Smooth muscle cell (in vitro differentiated cells): ENCODE results near the gene NRL. TPM values are rescaled to one million over a fixed set of nuclear protein-coding genes. Genes with fewer than 3 reads are reported as not detected.

Experiments
- DNase-seq: peaks from one replicate; lab custom pipeline; 2025; ENCODE audit not compliant: unreplicated experiment; lab: John Stamatoyannopoulos, UW
- H2AFZ ChIP-seq: fragments of 200-600 bp; sonication (generic); 2 replicates; pipeline ENCODE4 v1.6.0; 2016; ENCODE audit warnings: antibody characterized with exemption, low read depth, mild to moderate bottlenecking
- H3F3A ChIP-seq: fragments of 200-600 bp; sonication (generic); 2 replicates; pipeline ENCODE4 v1.6.0; 2017; ENCODE audit warnings: antibody characterized with exemption, low read depth
- H3K27ac ChIP-seq: fragments of 200-600 bp; sonication (generic); 2 replicates; pipeline ENCODE4 v1.5.1; 2016; ENCODE audit warnings: low read depth, mild to moderate bottlenecking
- H3K27me3 ChIP-seq: fragments of 200-600 bp; sonication (generic); 2 replicates; pipeline ENCODE4 v1.6.1; 2016; ENCODE audit warnings: low read depth, mild to moderate bottlenecking
- H3K36me3 ChIP-seq: fragments of 200-600 bp; sonication (generic); 2 replicates; pipeline ENCODE4 v1.5.1; 2016; ENCODE audit warnings: low read depth
- H3K4me1 ChIP-seq: fragments of 200-600 bp; sonication (generic); 2 replicates; pipeline ENCODE4 v1.5.1; 2016; ENCODE audit warnings: low read depth
- H3K4me2 ChIP-seq: fragments of 200-600 bp; sonication (generic); 2 replicates; pipeline ENCODE4 v1.6.0; 2016; ENCODE audit warnings: mild to moderate bottlenecking
- H3K4me3 ChIP-seq: fragments of 200-600 bp; sonication (generic); 2 replicates; pipeline ENCODE4 v1.5.1; 2016; ENCODE audit warnings: mild to moderate bottlenecking
- H3K79me2 ChIP-seq: fragments of 200-600 bp; sonication (generic); 2 replicates; pipeline ENCODE4 v1.6.0; 2016; ENCODE audit warnings: low read depth, mild to moderate bottlenecking
- H3K9ac ChIP-seq: fragments of 200-600 bp; sonication (generic); 2 replicates; pipeline ENCODE4 v1.6.0; 2016; ENCODE audit warnings: low read depth
- H3K9me3 ChIP-seq: fragments of 200-600 bp; sonication (generic); replicated peaks from 2 replicates; pipeline ENCODE4 v1.5.1; 2016; ENCODE audit warnings: low read depth
- H4K20me1 ChIP-seq: fragments of 200-600 bp; sonication (generic); 2 replicates; pipeline ENCODE4 v1.6.0; 2016; ENCODE audit warnings: low read depth
- CTCF ChIP-seq: fragments of 200-600 bp; sonication (generic); IDR thresholded peaks from 2 replicates; pipeline ENCODE4 v1.5.1; 2017; ENCODE audit warnings: borderline replicate concordance, mild to moderate bottlenecking, antibody characterized with exemption; ENCODE audit not compliant: insufficient read depth, poor library complexity, severe bottlenecking
- WGBS: methylation state at CpG from one replicate; pipeline ENCODE4 v1.1.7; 2016; ENCODE audit warnings: low lambda C conversion rate; 5-methylcytosine and 5-hydroxymethylcytosine counted together
- polyA plus RNA-seq: library from polyadenylated mRNA; unstranded; fragments of >200 nt; fragmentation: Nextera tagmentation; extraction: Ambion mirVana; gene quantifications from 2 replicates; pipeline ENCODE4 v1.2.1, GENCODE V29; 2016
- total RNA-seq: library from RNA; depleted of rRNA; stranded (reverse); fragments of >200 nt; gene quantifications from 2 replicates; pipeline ENCODE4 v1.2.3, GENCODE V29; 2014

NRL gene
- total and polyA plus RNA-seq, 2 experiments from 2014 or later: 1.3 to 1.9 TPM

GRCh38 chr14:24160499-24160849 lies 45.7 kb upstream of the NRL start:
- Histone ChIP-seq H3K27me3 (no peaks in the 10 kb centered on the region), H3K4me2 (no peak overlapping the region), H2AFZ (no peak overlapping the region), H3K79me2 (peaks cover 14% of the 10 kb centered on the region), H4K20me1 (no peaks in the 10 kb centered on the region), H3K4me1 (peaks cover 7% of the 10 kb centered on the region), H3K9ac (no peak overlapping the region), H3K4me3 (no peak overlapping the region), H3F3A (peaks cover 14% of the 10 kb centered on the region), H3K36me3 (no peaks in the 10 kb centered on the region), H3K27ac (peak overlapping the region; percentile 32), H3K9me3 (no peaks in the 10 kb centered on the region)
- TF ChIP-seq CTCF: no peak
- DNase-seq: no peak
- 100% methylated on average over 4 of the region's 4 CpGs for WGBS

GRCh38 chr14:24159777-24160498 lies 45.2 kb upstream of the NRL start:
- WGBS: 96% methylated on average over 11 of the region's 11 CpGs
- no peak for DNase-seq
- H3K9ac ChIP-seq: no peak overlapping the region
- no peak overlapping the region for H3K4me2 ChIP-seq
- no peak for TF ChIP-seq CTCF
- H3F3A ChIP-seq: peaks cover 14% of the 10 kb centered on the region
- H2AFZ ChIP-seq: no peak overlapping the region
- peak overlapping the region; percentile 32 for H3K27ac ChIP-seq
- no peaks in the 10 kb centered on the region for H3K27me3 ChIP-seq
- no peaks in the 10 kb centered on the region for H4K20me1 ChIP-seq
- H3K4me3 ChIP-seq: no peak overlapping the region
- peaks cover 14% of the 10 kb centered on the region for H3K79me2 ChIP-seq
- H3K36me3 ChIP-seq: no peaks in the 10 kb centered on the region
- H3K4me1 ChIP-seq: peaks cover 7% of the 10 kb centered on the region
- no peaks in the 10 kb centered on the region for H3K9me3 ChIP-seq

- WGBS: 95% methylated on average over 12 of the region's 12 CpGs
- peaks cover 12% of the 10 kb centered on the region for H3K79me2 ChIP-seq
- H3K36me3 ChIP-seq: no peaks in the 10 kb centered on the region
- DNase-seq: no peak
- peaks cover 14% of the 10 kb centered on the region for H3F3A ChIP-seq
- peaks cover 7% of the 10 kb centered on the region for H3K4me1 ChIP-seq
- TF ChIP-seq CTCF: no peak
- H2AFZ ChIP-seq: no peak overlapping the region
- H3K9ac ChIP-seq: no peak overlapping the region
- H3K4me2 ChIP-seq: no peak overlapping the region
- no peak overlapping the region for H3K4me3 ChIP-seq
- H3K27ac ChIP-seq: no peak overlapping the region
- no peaks in the 10 kb centered on the region for H3K9me3 ChIP-seq
- no peaks in the 10 kb centered on the region for H3K27me3 ChIP-seq
- no peaks in the 10 kb centered on the region for H4K20me1 ChIP-seq
Measured at GRCh38 chr14:24157331-24157730, 42.6 kb upstream of the NRL start.

DNA sequence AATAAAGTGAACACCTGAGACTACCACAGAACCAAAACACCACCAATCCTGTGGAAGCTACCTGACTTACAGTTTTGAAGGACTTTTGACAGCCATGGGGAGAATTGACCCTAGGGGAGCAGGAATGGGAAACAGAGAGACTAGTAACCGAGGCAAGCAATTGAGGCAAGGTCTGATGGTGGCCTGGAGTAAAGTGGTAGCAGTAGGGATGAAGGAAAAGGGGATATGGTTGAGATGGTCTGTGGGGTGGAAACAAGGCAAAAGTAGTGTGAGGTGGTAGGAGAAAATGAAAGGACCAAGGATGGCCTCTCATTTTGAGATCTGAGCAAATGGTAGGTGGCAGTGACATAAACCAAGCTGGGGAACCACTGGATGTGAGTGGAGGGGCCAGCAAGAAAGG lies 42.1 kb upstream of the NRL start:
- H3K27ac ChIP-seq: no peak overlapping the region
- no peak overlapping the region for H3K4me2 ChIP-seq
- H4K20me1 ChIP-seq: no peaks in the 10 kb centered on the region
- peaks cover 4% of the 10 kb centered on the region for H3K4me1 ChIP-seq
- DNase-seq: no peak
- no peaks in the 10 kb centered on the region for H3K27me3 ChIP-seq
- H3K79me2 ChIP-seq: peaks cover 7% of the 10 kb centered on the region
- H3F3A ChIP-seq: peaks cover 14% of the 10 kb centered on the region
- no peak overlapping the region for H2AFZ ChIP-seq
- no peak for TF ChIP-seq CTCF
- no peaks in the 10 kb centered on the region for H3K9me3 ChIP-seq
- no peaks in the 10 kb centered on the region for H3K36me3 ChIP-seq
- no peak overlapping the region for H3K4me3 ChIP-seq
- WGBS: 100% methylated on average over 1 of the region's 1 CpG
- H3K9ac ChIP-seq: no peak overlapping the region
